C4-2B (cell line): ENCODE results near the gene NKAPD1.
A peak's percentile ranks its signal among the peaks of the same experiment; 100 is the strongest.
"Not testable (repeated sequence)": the region's sequence is repeated elsewhere in the genome, so short reads cannot be mapped to it uniquely, and the experiment has no call there.

Experiments used
- H3K27ac ChIP-seq: fragments of 450-650 bp; 2 replicates; pipeline ENCODE4 v1.5.1; 2017
- ZFX ChIP-seq: fragments of 450-650 bp; IDR thresholded peaks from 2 replicates; pipeline ENCODE4 v1.6.1; 2017
- TF ChIP-seq, protein P1 (sequence below): fragments of 450-650 bp; conservative IDR thresholded peaks from 2 replicates; pipeline ENCODE4 v1.5.1; 2017; ENCODE audit warnings: mild to moderate bottlenecking

NKAPD1 gene

GRCh38 chr11:112057170-112057569 lies 16.9 kb upstream of the NKAPD1 start:
- TF ChIP-seq, protein P1, sequence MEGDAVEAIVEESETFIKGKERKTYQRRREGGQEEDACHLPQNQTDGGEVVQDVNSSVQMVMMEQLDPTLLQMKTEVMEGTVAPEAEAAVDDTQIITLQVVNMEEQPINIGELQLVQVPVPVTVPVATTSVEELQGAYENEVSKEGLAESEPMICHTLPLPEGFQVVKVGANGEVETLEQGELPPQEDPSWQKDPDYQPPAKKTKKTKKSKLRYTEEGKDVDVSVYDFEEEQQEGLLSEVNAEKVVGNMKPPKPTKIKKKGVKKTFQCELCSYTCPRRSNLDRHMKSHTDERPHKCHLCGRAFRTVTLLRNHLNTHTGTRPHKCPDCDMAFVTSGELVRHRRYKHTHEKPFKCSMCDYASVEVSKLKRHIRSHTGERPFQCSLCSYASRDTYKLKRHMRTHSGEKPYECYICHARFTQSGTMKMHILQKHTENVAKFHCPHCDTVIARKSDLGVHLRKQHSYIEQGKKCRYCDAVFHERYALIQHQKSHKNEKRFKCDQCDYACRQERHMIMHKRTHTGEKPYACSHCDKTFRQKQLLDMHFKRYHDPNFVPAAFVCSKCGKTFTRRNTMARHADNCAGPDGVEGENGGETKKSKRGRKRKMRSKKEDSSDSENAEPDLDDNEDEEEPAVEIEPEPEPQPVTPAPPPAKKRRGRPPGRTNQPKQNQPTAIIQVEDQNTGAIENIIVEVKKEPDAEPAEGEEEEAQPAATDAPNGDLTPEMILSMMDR, result no peak
- no peak for TF ChIP-seq ZFX
- H3K27ac ChIP-seq, result no peak overlapping the region

DNA sequence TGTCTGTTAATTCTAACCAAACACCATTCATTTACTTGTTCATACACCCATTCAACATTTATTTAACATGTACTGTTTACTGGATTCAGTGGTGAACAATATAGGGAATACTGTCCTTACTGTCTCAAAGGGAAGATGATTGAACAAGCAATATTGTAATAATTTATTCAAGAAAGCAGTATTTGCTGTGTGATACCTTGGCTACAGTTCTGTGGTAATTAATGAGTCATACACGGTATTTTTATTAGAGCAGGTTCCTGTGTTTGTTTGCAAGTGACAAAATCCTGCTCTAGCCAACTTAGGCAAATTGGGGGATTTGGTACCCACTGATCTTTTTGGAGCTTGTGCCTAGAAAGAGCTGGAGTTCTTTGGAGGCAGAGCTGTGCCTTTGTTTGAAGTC lies 16.0 kb upstream of the NKAPD1 start:
- TF ChIP-seq, protein P1, result no peak
- TF ChIP-seq ZFX, result no peak
- H3K27ac ChIP-seq, result no peak overlapping the region

DNA sequence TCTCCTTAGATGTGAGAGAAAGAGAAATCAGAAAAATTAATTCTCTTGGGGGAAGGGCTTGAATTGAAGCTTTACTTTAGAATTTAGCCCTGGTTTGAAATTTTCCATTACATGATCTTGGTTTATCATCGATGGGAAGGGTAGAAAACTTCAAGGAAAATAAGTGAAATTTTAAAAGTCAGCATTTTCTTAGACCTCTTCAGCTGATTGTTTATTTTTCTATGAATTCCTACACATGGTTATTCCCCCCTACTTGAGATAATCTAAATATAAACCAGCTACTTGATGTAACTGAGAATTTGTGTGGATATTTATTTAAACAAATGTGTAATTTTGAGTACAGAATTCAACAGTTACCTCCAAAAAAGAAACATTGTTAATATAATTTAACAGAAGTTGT lies 11.2 kb upstream of the NKAPD1 start:
- no peak overlapping the region for H3K27ac ChIP-seq
- TF ChIP-seq, protein P1, result no peak
- TF ChIP-seq ZFX, result no peak

DNA sequence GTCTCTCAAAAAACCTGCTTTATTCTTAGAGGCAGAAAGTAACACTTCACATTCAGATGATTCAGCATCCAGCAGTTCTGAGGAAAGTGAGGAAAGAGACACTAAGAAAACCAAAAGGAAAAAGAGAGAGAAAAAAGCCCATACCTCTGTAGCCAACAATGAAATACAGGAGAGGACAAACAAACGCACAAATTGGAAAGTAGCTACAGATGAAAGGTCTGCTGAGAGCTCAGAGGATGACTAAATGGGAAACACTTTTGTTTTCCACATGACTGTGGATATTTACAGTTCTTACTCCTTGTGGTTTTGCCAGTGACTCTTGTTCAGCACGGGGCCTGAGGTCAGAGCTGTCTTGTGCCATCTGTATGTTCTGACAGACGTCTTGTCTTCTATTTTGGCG lies 8.6 kb downstream of the NKAPD1 start:
- TF ChIP-seq ZFX, result no peak
- TF ChIP-seq, protein P1, result no peak
- H3K27ac ChIP-seq, result no peak overlapping the region

DNA sequence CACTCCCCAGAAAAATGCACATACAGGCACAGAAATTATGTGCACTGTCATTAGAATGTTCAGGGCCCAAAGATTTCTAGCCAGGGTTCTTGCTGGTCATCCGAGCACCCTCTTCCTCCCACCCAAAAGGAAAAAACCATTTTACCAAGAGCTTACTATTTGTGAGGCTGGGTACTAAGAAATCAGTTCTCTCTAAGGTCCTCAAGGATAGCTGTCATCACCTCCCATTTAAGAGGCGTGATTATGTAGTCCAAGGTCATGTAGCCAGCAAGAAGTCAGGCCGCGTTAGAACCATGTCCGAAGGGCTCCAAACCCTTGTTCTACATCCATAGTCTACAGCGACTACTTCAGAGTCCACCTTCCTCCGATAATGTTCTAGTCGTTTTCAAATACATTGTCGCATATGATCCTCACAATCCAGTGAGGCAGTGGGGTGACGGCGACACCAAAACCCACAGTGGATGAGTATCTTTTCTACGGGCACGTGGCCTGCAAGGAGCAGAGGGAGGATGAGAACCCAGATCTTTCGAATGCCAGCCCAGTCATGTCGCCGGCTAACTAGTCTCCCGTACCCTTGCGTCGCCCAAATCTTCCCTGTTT lies 11.8 kb downstream of the NKAPD1 start:
- peak overlapping the region; percentile 97 for H3K27ac ChIP-seq
- TF ChIP-seq, protein P1, result no peak
- TF ChIP-seq ZFX, result 0 out of 2 replicates have a peak, but pooled peaks have one; percentile 20

GRCh38 chr11:112086422-112087191 lies 12.5 kb downstream of the NKAPD1 start, which contains the start of the genes SDHD and TIMM8B:
TSS of gene SDHD (plus strand) at chr11:112086873. CDS start at chr11:112086908, 35 bp downstream.
TSS of gene TIMM8B (minus strand) at chr11:112086756. CDS start at chr11:112086723, 33 bp downstream.
- no peak for TF ChIP-seq ZFX
- TF ChIP-seq, protein P1, result no peak; the same call in 1 of the 2 replicates
- peak within 1 kb of the TSS; percentile 97 for H3K27ac ChIP-seq

DNA sequence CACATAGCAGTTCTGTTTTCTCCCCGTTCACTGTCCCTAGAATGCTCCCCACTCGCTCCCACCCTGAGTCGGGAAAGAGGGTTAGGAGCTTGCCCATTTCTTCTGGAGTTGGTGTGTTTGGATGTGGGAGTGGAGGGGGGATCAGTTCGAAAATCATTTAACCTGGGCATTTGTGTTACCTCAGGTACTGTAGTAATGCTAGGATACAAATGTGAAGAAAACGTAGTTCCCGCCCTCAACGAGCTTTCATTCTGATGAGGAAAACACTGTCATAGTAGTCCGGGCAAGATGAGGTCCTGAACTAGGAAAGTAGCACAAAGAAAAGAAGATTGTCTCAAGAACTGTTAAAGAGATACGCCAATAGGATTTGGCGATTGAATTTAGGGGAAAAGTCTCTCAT lies 13.1 kb downstream of the NKAPD1 start:
- TF ChIP-seq ZFX, result no peak
- TF ChIP-seq, protein P1, result no peak

DNA sequence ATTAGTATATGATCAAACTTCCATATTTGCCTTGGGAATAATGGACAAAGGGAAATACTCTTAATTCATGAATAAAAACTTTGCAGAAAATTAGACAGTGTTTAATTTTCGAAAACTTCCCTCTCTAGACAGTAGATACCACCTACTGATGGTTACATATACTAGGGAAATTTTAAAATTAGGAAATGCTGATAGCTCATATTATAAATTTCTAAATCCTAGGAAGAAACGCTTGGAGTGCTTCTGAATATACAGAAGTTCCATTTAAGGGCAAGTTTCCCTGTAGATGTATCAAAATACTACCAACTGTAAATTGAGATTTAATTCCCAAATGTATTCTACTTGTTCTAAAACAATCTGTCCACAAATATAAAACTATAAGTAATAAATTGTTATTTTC lies 21.2 kb downstream of the NKAPD1 start:
- not testable (repeated sequence) for H3K27ac ChIP-seq

More for the DNA sequence above, 13.1 kb downstream of the NKAPD1 start:
- H3K27ac ChIP-seq, result peak overlapping the region; percentile 97
